Panc1 (cell line): ENCODE measurements around the gene S100A4.

Source experiments
- CTCF ChIP-seq: fragments of 450-650 bp; IDR thresholded peaks from 2 replicates; pipeline ENCODE4 v1.5.1; 2017; ENCODE audit warnings: mild to moderate bottlenecking
- POLR2AphosphoS5 ChIP-seq: IDR thresholded peaks from 2 replicates; pipeline ENCODE4 v1.6.1; 2012; ENCODE audit warnings: mild to moderate bottlenecking, low read depth, low read length, moderate library complexity
- REST ChIP-seq, 2 experiments: IDR thresholded peaks; 2 replicates each; pipeline ENCODE4 v1.6.1; 2011 to 2012; ENCODE audit warnings: low read depth in 2 of 2, control low read depth in 1 of 2, low read length in 1 of 2, mild to moderate bottlenecking in 1 of 2, moderate library complexity in 1 of 2; ENCODE audit not compliant: insufficient read depth in 1 of 2
- SIN3A ChIP-seq: IDR thresholded peaks from 2 replicates; pipeline ENCODE4 v1.6.1; 2012; ENCODE audit warnings: low read depth, mild to moderate bottlenecking, low read length, moderate library complexity, borderline replicate concordance; ENCODE audit not compliant: insufficient read depth
- TCF7L2 ChIP-seq: IDR thresholded peaks from 2 replicates; pipeline ENCODE4 v1.6.1; 2011; ENCODE audit warnings: mild to moderate bottlenecking, low read depth, low read length, inconsistent platforms

GRCh38 chr1:153532181-153532580 is 13.4 kb downstream of the S100A4 start:
- TF ChIP-seq REST (IDR thresholded peaks at IDR 0.05; ENCODE audit: insufficient read depth in 1 of 2, low read depth in 2 of 2, low read length in 1 of 2) (no peak), CTCF (no peak), SIN3A (no peak), POLR2AphosphoS5 (no peak; the same call in none of the 2 replicates), TCF7L2 (no peak)
